RWPE2 (cell line): ENCODE results near the gene SMYD5.

Source experiments
- ATAC-seq: fragments of 200-7000 bp; cut with Tn5 transposase; 3 replicates; pipeline ENCODE4 v1.9.1; 2021; ENCODE audit warnings: low read depth
- DNase-seq: peaks from one replicate; pipeline ENCODE4 v3.0.0-alpha.2; 2020; ENCODE audit warnings: low spot score
- H3K27ac ChIP-seq: fragments of 450-650 bp; 2 replicates; pipeline ENCODE4 v1.5.1; 2017; ENCODE audit warnings: mild to moderate bottlenecking; ENCODE audit not compliant: poor library complexity, severe bottlenecking
- H3K27me3 ChIP-seq: fragments of 250-450 bp; sonication (Bioruptor Pico); 2 replicates; pipeline ENCODE4 v1.5.1; 2021; ENCODE audit warnings: mild to moderate bottlenecking, moderate library complexity; ENCODE audit not compliant: insufficient read depth, poor library complexity, severe bottlenecking
- H3K36me3 ChIP-seq: fragments of 250-450 bp; sonication (Bioruptor Pico); 2 replicates; pipeline ENCODE4 v1.5.1; 2020; ENCODE audit warnings: low read depth, mild to moderate bottlenecking, moderate library complexity
- H3K4me1 ChIP-seq: fragments of 250-450 bp; sonication (Bioruptor Pico); 2 replicates; pipeline ENCODE4 v1.5.1; 2021; ENCODE audit warnings: mild to moderate bottlenecking, moderate library complexity; ENCODE audit not compliant: insufficient read depth, poor library complexity, severe bottlenecking
- H3K4me3 ChIP-seq: fragments of 250-450 bp; sonication (Bioruptor Pico); 2 replicates; pipeline ENCODE4 v1.5.1; 2021; ENCODE audit warnings: mild to moderate bottlenecking, moderate library complexity; ENCODE audit not compliant: severe bottlenecking
- H3K9me3 ChIP-seq: fragments of 250-450 bp; sonication (Bioruptor Pico); 2 replicates; pipeline ENCODE4 v1.5.1; 2021; ENCODE audit warnings: mild to moderate bottlenecking, moderate library complexity; ENCODE audit not compliant: severe bottlenecking
- TF ChIP-seq, protein P1 (sequence below): fragments of 450-650 bp; IDR thresholded peaks from one replicate; pipeline ENCODE4 v1.5.1; 2017; ENCODE audit warnings: mild to moderate bottlenecking, moderate library complexity; ENCODE audit not compliant: poor library complexity, severe bottlenecking

SMYD5 gene

DNA sequence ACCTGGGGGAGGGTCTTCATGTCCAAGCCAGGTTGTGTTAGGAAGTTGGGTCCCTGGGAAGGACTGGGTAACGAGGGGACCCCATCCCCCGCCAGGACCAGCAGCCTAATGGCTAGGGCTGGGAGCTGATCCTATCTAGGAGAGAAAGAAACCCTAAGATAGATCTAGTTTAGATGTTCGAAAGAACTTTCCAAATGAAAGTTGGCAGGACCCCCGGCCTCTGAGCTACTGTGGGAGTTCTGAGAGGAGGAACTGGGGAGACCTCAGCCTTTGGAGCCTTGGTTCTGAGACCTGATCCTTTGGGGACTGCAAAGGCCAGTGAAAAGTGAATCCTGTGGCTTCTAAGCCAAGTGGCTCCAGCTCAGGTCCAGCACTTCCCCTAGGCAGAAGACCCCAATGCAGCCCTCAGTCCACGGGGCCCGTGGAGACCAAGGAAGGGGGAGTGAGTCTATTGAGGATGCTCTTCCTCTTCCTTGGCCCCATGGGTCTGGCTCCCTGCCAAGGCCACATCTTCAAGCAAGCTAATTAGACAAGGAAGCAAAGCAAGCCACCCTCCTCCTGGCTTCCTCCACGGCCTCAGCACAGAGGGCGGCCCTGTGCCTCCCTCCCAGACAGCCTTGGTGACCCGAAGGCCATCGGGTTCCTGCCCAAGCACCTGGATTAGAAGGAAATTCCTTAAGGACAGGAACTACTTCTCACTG, 43.5 kb downstream of the SMYD5 start:
- peaks cover 10% of the 10 kb centered on the region for H3K4me1 ChIP-seq
- H3K4me3 ChIP-seq = no peak overlapping the region
- TF ChIP-seq, protein P1, sequence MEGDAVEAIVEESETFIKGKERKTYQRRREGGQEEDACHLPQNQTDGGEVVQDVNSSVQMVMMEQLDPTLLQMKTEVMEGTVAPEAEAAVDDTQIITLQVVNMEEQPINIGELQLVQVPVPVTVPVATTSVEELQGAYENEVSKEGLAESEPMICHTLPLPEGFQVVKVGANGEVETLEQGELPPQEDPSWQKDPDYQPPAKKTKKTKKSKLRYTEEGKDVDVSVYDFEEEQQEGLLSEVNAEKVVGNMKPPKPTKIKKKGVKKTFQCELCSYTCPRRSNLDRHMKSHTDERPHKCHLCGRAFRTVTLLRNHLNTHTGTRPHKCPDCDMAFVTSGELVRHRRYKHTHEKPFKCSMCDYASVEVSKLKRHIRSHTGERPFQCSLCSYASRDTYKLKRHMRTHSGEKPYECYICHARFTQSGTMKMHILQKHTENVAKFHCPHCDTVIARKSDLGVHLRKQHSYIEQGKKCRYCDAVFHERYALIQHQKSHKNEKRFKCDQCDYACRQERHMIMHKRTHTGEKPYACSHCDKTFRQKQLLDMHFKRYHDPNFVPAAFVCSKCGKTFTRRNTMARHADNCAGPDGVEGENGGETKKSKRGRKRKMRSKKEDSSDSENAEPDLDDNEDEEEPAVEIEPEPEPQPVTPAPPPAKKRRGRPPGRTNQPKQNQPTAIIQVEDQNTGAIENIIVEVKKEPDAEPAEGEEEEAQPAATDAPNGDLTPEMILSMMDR = no peak
- H3K36me3 ChIP-seq = peaks cover 19% of the 10 kb centered on the region
- H3K27ac ChIP-seq = no peak overlapping the region
- ATAC-seq = no peak
- no peaks in the 10 kb centered on the region for H3K9me3 ChIP-seq
- no peaks in the 10 kb centered on the region for H3K27me3 ChIP-seq
- no peak for DNase-seq

- TF ChIP-seq, protein P1 = no peak
- DNase-seq = no peak
- Histone ChIP-seq H3K27ac (no peak overlapping the region), H3K4me3 (no peak overlapping the region), H3K36me3 (peaks cover 11% of the 10 kb centered on the region), H3K27me3 (no peaks in the 10 kb centered on the region), H3K4me1 (peaks cover 10% of the 10 kb centered on the region), H3K9me3 (no peaks in the 10 kb centered on the region)
- no peak for ATAC-seq
These were observed 44.3 kb downstream of the SMYD5 start for GRCh38 chr2:73258186-73258912.

GRCh38 chr2:73258913-73259215, 44.8 kb downstream of the SMYD5 start:
- H3K27ac ChIP-seq = no peak overlapping the region
- H3K36me3 ChIP-seq = peaks cover 6% of the 10 kb centered on the region
- ATAC-seq = no peak

GRCh38 chr2:73259276-73259675, 45.2 kb downstream of the SMYD5 start:
- DNase-seq (no peak), ATAC-seq (no peak)
- Histone ChIP-seq H3K4me3 (no peak overlapping the region), H3K27me3 (no peaks in the 10 kb centered on the region), H3K9me3 (no peaks in the 10 kb centered on the region), H3K36me3 (peaks cover 2% of the 10 kb centered on the region), H3K4me1 (peaks cover 9% of the 10 kb centered on the region), H3K27ac (no peak overlapping the region)
- TF ChIP-seq, protein P1 = no peak

More at GRCh38 chr2:73258913-73259215, 44.8 kb downstream of the SMYD5 start:
- TF ChIP-seq, protein P1 = no peak
- Histone ChIP-seq H3K4me3 (no peak overlapping the region), H3K4me1 (peaks cover 10% of the 10 kb centered on the region), H3K27me3 (no peaks in the 10 kb centered on the region), H3K9me3 (no peaks in the 10 kb centered on the region)
- no peak for DNase-seq
